ENCODE data around the gene KDM4F. TPM values are rescaled to one million over a fixed set of nuclear protein-coding genes. Genes with fewer than 3 reads are reported as not detected.
"Not testable (repeated sequence)": the region's sequence is repeated elsewhere in the genome, so short reads cannot be mapped to it uniquely, and the experiment has no call there.

Gene KDM4F
- polyA plus RNA-seq (ENCODE audit: insufficient read length): not detected
- long read RNA-seq, donor 1: 0 reads
- long read RNA-seq, donor 2: 0 reads
- long read RNA-seq, donor 3: 0 reads
- long read RNA-seq, donor 4: 0 reads
- long read RNA-seq, donor 5: 0 reads
- long read RNA-seq, donor 6: 0 reads
- long read RNA-seq, donor 7: 0 reads
- long read RNA-seq, donor 8: 0 reads

DNA sequence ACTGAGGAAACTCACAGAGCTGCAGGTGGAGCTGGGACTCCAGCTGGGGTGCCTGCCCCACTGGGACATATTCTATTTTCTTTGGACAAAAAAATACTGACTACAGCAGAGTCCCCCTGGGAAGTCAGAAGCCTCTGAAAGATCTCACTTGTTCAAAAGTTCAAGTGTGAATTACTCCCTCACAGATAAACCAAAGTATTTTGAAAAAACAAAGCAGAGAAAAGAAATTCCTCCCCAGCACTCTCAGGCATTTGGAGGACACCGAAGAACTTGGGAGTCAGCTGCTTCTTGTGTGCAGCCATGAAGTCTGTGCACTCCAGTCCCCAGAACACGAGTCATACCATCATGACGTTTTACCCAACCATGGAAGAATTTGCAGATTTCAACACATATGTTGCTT lies at the start of gene KDM4F:
KDM4F (plus strand) TSS at position 301 of the 400 bp plus-strand sequence.
- not testable (repeated sequence) for DNase-seq

DNA sequence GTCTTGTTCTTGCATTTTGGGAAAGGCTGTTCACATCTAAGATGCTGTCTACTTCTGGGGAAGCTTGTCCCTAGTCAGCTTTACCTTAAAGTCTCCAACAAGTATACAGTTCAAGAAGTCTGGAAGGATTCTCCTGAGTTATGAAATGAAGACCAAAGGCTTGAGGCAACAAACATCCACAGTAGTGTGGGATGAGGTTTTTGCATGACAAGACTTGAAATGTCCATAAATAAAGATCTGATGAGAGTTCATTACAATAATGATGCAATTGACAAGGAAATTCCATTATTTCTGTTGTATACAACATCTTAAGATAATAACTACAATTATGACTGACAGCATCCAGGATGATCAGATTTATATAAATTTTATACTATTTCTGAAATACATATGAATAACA lies 45.5 kb upstream of the KDM4F start:
- DNase-seq: no peak

DNA sequence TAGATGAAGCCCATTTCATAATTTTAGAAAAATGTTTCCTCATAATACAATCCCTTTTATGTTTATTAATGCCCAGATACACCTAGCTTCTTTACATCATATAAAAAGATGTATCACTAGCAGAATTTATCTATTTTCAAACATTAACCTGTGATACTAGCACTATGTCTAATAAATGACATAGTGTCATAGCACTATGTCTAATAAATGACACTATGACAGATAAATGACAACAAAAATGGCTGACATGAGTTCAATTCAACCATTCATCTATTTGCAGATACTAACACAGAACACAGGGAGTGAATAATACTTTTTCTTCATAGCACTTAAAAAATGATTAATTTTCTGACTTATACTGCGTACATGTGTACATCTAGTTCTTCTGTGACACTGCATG lies 43.6 kb upstream of the KDM4F start:
- DNase-seq: no peak

DNA sequence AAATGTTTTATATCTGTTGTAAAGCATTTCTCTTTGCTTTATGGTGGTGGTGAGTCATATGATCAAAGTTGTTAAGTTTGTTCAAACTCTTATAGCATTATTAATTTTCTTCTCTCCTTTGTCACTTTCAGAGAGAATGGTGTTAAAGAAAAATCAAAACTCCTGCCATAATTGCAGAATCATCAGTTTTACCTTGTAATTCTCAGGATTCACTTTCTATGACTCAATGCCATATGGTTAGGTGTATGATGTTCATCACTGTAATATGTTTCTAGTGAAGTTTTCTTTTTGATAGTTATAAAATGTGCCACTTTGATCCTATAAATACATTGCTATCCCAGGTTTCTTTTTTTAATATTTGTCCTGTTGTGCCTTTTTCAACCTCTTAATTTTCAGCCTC lies 37.8 kb upstream of the KDM4F start:
- no peak for DNase-seq

DNA sequence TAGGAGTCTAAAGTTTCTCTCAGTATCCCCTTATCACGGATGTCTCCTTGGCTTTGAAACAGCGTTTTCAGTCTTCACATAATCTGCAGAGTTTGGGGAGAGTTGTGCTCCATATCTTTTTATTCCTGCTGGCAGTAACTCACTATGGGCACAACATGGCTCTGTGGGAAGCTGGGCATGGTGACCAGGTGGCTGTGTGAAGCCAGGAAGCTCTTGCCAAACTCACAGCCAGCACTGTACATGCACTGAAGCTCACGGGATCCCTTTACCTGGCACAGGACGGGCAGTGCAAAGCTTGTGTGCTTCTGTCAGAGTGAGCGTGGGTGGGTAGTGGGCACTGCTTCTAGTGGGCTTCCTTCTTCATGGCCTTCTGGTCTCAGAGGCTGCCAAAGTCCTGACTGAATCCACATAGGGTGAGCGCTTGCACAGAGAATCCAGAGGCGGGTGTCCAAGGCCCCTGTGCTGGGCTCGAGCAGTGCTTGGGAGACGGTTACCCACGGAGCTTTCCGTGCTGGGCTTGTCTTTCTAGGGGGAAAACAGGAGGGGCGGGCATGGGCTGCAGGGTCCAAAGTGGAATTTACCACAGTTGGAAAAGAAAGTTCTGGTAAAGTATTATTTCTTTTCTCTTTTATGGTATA lies 34.9 kb upstream of the KDM4F start:
- no peak for DNase-seq

DNA sequence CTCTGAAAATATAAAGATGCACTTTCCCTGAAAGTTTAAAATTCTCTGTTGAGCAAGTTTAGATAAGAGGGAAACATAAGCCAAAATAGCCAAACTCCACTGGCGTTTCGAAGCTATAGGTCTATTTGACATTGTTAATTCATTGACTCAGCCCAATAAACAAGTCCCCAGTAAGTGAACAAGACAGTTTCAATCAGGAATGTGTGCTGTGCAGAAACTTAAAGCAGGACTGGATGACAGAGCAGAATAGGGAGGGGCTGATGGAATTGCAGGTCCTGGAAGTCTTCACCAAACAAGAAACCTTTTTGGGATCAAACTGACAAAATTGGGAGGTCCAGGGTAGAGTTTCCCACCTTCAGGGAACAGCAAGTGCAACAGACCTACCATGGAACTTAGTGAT lies 33.1 kb upstream of the KDM4F start:
- no peak for DNase-seq

DNA sequence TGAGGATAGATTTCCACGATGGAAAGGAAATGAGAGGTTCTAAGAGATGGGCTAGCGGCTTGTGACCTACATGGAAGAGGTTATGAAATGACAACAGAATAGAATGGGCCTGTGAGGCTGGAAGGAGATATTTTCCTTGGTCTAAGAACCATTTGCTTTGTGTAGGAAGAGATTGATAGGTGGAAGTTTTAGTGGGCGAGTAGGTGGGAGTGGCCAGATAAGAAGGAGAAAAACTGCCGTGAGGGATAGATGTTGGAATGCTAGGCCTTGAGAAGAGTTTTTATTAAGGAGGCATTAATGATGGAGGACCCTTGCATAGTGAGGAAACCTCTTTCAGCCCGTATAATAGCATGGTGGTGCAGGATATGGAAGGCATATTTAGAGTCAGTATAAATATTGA lies 27.8 kb upstream of the KDM4F start:
- not testable (repeated sequence) for DNase-seq

DNA sequence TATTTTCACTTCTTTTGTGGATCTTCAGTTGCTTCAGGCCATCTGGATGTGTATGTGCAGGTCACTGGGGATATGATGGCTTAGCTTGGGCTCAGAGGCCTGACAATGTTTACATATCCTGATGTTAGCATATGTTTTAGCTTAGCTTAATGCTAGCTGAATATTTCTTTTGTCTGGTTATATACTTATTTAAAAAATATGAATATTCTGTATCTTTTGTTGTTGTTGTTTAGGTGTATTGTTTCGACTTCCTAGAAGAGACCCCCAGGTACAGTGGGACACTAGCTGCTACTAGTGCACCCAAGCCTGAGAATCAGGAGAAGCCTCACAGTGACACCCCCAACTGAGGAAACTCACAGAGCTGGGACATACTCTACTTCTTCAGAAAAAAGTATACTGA lies 24.3 kb upstream of the KDM4F start, which contains the start of gene KDM4E:
KDM4E (plus strand) TSS at position 301 of the 400 bp plus-strand sequence. CDS start 300 bp downstream, outside the sequence.
- DNase-seq: no peak

DNA sequence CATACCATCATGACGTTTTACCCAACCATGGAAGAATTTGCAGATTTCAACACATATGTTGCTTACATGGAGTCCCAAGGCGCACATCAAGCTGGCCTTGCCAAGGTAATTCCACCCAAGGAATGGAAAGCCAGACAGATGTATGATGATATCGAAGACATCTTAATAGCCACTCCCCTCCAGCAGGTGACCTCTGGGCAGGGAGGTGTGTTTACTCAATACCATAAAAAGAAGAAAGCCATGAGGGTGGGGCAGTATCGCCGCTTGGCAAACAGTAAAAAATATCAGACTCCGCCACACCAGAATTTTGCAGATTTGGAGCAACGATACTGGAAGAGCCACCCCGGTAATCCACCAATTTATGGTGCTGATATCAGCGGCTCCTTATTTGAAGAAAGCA lies 23.6 kb upstream of the KDM4F start:
- not testable (repeated sequence) for DNase-seq

DNA sequence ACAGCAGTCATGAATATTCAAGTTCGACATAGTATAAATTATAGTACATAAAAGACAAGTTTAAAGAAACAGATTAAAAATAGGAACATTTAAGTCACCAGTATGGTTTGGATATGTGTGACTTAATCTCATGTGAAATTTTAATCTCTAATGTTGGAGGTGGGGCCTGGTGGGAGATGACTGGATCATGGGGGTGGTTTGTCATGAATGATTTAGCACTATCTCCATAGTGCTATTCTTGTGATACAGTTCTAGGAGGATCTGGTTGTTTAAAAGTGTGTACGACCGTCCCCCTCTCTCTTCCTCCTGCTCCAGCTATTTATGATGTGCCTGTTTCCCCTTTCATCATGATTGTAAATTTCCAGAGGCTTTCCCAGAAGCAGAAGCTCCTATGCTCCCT lies 20.9 kb upstream of the KDM4F start:
- no peak for DNase-seq

DNA sequence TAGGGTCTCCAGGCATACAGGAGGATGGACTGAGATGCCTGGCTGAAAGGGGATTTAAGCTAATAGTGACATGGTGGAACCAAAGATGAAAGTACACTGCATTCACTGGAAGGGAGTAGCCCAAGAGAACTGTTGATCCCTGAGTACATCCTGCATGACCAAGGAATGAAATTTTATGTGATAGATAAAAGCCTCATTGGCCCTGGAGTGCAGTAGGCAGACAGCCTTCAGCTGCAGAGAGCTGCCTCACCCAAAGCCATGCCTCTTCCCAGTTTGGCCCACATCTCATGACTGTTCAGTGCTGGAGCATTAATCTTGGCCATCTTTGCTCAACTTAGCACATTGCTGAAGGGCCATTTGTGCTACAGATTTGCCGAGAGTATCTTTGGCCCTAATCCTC lies 16.2 kb upstream of the KDM4F start:
- no peak for DNase-seq

DNA sequence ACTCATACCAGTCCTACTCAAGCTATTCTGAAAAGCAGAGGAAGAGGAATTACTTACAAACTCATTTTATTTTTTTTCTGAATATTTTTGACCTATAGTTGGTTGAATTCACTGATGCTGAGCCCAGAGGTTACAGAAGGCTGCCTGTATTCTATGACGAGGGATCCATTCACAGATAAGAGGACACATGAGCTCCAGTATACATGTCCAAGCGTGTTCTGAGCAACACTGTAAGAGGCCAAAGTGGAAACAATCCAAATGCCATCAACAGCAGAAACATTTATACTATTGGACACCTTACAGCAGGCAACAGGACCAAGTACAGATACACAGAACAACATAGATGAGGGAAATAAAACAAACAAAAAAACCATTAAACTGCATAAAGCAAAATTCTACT lies 13.9 kb upstream of the KDM4F start:
- DNase-seq: no peak

DNA sequence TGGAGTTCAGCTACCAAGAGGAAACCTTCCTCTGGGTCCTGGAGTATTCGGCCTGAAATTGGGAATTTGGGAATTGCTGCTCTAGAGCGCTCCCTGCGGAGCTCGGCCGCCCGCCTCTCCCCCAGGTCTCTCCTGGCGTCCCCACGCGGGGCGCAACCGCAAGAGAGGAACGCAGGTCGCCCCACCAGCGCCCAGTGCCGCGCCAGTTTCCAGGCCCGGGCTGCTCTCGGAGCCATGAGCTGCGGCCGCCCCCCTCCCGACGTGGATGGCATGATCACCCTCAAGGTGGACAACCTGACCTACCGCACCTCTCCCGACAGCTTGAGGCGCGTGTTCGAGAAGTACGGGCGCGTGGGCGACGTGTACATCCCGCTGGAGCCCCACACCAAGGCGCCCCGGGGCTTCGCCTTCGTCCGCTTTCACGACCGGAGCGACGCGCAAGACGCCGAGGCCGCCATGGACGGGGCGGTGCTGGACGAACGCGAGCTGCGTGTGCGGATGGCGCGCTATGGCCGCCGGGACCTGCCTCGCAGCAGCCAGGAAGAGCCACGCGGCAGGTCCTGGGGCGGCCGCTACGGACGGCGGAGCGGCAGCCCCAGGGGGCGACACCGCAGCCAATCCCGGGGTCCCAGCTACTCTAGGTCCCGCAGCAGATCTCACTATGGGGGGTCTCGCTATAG lies 11.7 kb upstream of the KDM4F start:
- not testable (repeated sequence) for DNase-seq

DNA sequence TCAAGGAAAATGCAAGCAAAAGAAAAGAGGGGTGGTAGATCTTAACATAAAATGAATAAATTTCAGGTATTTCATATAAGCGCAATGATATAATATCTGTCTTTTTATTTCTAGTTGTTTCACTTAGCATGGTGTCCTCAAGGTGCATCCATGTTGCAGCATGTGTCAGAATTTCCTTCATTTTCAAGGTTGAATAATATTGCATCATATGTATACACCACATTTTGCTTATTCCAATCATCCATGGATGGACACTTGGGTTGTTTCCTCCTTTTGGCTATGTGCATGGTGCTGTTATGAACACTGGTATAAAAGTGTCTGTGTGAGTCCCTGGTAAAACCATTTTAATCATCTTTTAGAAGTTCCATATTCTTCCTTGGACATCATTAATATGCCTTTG lies 7.0 kb upstream of the KDM4F start:
- no peak for DNase-seq

DNA sequence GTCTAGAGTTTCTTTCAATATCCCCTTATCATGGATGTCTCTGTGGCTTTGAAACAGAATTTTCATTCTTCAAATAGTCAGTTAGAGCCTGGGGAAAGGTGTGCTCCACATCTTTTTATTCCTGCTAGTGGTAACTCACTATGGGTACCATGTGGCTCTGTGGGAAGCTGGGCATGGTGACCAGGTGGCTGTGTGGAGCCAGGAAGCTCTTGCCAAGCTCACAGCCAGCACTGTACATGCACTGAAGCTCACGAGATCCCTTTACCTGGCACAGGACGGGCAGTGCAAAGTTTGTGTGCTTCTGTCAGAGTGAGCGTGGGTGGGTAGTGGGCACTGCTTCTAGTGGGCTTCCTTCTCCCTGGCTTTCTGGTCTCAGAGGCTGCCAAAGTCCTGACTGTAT lies 6.3 kb upstream of the KDM4F start:
- no peak for DNase-seq

DNA sequence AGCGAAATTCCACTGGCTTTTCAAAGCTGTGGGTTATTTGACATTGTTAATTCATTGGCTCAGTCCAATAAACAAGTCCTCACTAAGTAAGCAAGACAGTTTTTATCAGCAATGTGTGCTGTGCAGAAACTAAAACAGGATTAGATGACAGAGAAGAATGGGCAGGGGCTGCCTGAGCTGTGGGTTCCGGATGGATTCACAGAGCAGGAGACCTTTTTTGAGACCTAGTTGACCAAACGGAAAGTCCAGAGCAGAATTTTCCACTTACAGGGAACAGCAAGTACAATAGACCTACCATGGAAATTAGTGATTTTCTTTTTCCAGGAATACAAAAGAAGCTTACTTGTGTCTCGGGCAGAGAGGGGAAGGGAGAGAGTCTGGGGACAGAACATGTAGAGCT lies 5.2 kb upstream of the KDM4F start:
- no peak for DNase-seq

DNA sequence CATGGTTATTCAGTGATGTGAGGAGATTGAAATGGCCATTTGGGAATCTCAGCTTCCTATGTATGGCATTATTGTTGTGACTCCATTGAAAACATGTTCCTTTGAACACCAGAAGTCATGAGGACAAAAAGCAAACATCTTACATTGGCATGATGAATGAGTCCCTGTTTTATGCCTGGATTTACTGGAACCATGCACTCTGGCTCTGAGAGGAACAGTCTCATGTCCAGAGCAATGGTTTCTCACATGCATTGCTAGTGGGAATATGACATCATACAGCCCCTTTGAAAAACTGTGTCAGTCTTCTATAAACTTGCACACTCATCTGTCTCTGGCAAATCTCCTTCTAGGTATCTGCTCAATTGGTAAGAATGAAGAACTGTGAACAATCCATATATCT lies 3.4 kb upstream of the KDM4F start:
- no peak for DNase-seq

DNA sequence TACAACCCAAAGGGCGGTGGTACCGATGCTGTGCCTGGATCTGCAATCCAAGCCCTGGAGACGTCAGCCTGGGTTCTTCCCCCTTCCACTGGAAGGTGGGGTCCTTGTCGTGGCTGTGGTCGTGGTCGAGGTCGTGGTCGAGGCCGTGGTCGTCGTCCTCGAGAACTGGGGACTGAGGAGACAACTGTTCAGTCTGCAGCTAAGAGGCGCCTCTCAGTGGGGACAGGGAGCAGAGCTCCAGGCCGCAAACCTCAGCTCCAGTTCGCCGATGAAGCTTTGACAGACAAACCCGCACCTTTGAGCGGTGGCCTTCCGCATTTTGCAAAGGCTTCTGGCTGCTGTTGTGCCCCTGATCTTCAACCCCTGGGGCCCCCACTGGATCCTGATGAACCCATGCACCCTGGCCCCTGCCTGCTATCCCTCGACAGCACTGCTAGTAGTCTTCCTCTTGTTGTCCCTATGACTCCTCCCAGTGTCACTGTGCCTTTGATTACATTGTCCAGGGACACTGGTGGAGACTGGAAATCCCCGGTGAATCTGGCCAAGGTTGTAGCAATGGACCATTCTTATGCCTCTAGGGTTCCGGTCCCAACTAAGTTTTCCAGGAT lies 1.5 kb downstream of the KDM4F start:
- DNase-seq: no peak

DNA sequence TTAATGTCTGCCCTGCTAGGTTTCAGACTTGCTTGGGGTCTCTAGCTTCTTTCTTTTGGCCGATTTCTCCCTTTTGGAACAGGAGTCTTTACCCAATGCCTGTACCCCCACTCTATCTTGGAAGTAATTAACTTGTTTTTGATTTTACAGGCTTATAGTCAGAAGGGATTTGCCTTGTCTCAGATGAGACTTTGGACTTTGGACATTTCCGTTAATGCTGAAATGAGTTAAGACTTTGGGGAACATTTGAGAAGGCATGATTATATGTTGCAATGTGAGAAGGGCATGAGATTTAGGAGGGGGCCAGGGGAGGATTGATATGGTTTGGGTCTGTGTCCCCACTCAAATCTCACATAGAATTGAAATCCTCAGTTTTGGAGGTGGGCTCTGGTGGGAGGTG lies 5.1 kb downstream of the KDM4F start:
- DNase-seq: no peak

DNA sequence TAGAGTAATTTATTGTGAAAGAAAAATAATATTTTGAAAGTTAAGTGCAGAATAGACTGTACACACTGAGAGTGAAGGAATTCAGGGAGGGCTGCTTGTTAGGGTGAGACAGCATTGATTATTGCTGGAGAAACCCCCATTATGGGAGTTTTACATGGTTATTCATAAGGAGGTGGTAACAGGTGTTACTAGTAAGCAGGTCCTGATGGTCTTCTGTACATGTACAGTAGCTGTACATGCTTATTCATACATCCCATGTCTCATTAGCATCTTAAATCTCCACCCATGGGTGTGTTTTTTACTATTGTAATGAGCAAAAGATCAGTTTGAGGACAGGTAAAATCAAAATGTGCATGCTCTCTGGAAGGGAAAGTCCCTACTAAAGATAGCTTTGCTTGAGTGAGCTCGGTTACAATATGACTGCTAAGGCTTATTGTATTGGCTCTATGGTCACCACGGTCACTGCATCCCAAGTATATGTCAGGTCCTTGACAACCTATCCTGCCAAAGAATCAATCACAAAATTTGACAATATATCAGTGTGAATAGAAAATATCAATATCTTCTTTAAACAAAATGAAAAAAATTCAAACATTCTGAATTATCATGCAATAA lies 6.2 kb downstream of the KDM4F start:
- no peak for DNase-seq

DNA sequence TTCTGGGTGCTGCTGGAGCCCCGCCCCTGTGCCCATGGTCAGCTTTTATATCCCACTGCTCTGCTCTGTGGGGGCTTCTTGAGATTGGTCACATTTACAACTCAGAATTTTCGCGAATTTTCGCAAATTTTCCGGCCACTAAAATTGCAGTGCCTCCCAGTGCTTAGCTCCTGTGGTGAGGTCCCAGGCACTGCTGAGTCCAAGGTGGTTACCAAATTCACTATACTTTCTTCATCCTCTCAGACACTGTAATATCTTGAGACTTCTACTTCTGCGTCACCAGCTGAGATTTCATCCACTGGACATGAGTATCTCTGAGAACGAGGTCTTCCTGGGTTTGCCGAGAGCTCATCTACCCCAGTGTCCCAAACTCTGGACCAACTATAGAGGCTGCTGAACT lies 8.7 kb downstream of the KDM4F start:
- no peak for DNase-seq

DNA sequence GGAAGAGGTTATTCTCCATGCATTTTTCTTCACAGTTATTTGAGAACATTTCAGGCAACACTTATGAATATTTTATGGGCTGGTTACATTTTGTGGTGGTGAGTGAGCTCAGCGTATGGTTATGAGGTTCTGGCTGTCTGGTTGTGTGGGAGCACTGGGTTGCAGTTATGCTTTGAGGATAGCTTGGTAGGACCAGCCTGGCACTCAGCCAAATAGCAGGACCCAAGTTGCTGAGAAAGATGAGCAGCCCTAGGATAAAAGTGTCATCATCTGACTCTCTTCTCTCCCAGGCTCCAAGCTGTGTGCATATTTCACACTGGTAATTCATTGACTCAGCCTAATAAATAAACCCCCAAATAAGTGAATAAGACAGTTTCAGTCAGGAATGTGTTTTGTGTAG lies 9.4 kb downstream of the KDM4F start:
- DNase-seq: no peak

DNA sequence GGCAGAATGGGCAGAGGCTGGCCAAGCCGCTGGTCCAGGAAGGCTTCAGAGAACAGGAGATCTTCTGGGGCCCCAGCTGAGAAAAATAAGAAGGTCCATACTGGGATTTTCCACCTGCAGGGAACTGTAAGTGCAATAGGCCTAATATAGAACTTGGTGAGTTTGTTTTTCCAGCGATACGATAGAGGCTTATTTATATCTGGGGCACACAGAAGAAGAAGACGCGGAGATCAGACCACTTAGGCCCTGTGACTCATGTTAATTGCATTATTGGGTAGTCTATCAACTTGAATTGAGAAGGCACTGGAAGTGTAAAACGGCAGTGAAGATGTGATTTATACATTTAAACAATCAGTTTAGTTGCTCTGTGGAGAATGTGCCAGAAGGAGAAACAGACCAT lies 9.8 kb downstream of the KDM4F start:
- DNase-seq: no peak
